GM18519 (cell line): Measurements from ENCODE around the gene NEDD4L.
"Not testable (repeated sequence)": the region's sequence is repeated elsewhere in the genome, so short reads cannot be mapped to it uniquely, and the experiment has no call there.

Experiments
- ATAC-seq: cut with Tn5 transposase; IDR thresholded peaks from one replicate; pipeline ENCODE4 v1.9.1; 2021; ENCODE audit warnings: mild to moderate bottlenecking, moderate library complexity; ENCODE audit not compliant: unreplicated experiment, low FRiP score

Gene NEDD4L

GRCh38 chr18:58043491-58044369, at the start of gene NEDD4L:
Gene NEDD4L (plus strand): TSS chr18:58044226. CDS start chr18:58044661, 435 bp downstream.
- ATAC-seq, result peak; percentile 52

GRCh38 chr18:57995331-57995730, 48.7 kb upstream of the NEDD4L start:
- ATAC-seq, result no peak

- not testable (repeated sequence) for ATAC-seq
Measured at GRCh38 chr18:57996894-57997293, 47.1 kb upstream of the NEDD4L start.

GRCh38 chr18:57997820-57998219, 46.2 kb upstream of the NEDD4L start:
- ATAC-seq, result no peak

GRCh38 chr18:57998461-57998860, 45.6 kb upstream of the NEDD4L start:
- ATAC-seq, result no peak

GRCh38 chr18:58004317-58004716, 39.7 kb upstream of the NEDD4L start:
- no peak for ATAC-seq

- no peak for ATAC-seq
Measured at GRCh38 chr18:58005011-58005410, 39.0 kb upstream of the NEDD4L start.

GRCh38 chr18:58005885-58006523, 38.0 kb upstream of the NEDD4L start:
- ATAC-seq, result no peak

GRCh38 chr18:58009166-58009565, 34.9 kb upstream of the NEDD4L start:
- ATAC-seq, result no peak

GRCh38 chr18:58010265-58010664, 33.8 kb upstream of the NEDD4L start:
- ATAC-seq, result no peak

GRCh38 chr18:58012356-58012755, 31.7 kb upstream of the NEDD4L start:
- no peak for ATAC-seq

GRCh38 chr18:58013241-58014211, 30.5 kb upstream of the NEDD4L start:
- no peak for ATAC-seq

- peak; percentile 99 for ATAC-seq
Measured at GRCh38 chr18:58015065-58015780, 28.8 kb upstream of the NEDD4L start.

- no peak for ATAC-seq
Measured at GRCh38 chr18:58017267-58017666, 26.8 kb upstream of the NEDD4L start.

- ATAC-seq, result no peak
Measured at GRCh38 chr18:58020567-58021107, 23.4 kb upstream of the NEDD4L start.

GRCh38 chr18:58021504-58021903, 22.5 kb upstream of the NEDD4L start:
- no peak for ATAC-seq

- no peak for ATAC-seq
Measured at GRCh38 chr18:58023108-58023507, 20.9 kb upstream of the NEDD4L start.

GRCh38 chr18:58024139-58024538, 19.9 kb upstream of the NEDD4L start:
- no peak for ATAC-seq

GRCh38 chr18:58025205-58025604, 18.8 kb upstream of the NEDD4L start:
- ATAC-seq, result no peak

GRCh38 chr18:58025733-58026132, 18.3 kb upstream of the NEDD4L start:
- no peak for ATAC-seq
